Measurements from ENCODE around the gene RBL2.

RBL2 gene

DNA sequence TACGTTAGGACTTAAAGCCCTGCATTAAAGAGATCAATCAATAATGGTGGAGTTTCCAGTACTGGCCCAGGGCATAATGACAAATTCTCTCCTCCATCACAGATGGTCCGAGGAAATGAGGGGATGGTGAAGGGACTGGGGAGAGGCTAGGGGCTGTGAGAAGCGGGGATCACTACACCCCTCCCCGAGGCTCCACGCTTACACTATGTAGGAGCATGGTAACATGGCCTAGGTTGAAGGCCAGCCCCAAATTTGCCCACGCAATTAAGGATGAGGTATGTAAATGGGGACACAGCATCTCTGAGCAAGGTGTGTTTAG is 76.8 kb downstream of the RBL2 start:
- TF ChIP-seq ZNF174 (tag by site-specific recombination; IDR thresholded peaks at IDR 0.05) (no peak), ZNF600 (tag by site-specific recombination; IDR thresholded peaks at IDR 0.05) (no peak), ZNF26 (tag by site-specific recombination; IDR thresholded peaks at IDR 0.05) (no peak), SCRT1 (tag by site-specific recombination; IDR thresholded peaks at IDR 0.05; ENCODE audit: borderline replicate concordance) (no peak), ZSCAN23 (tag by site-specific recombination; IDR thresholded peaks at IDR 0.05) (no peak), ZNF639 (tag by site-specific recombination; IDR thresholded peaks at IDR 0.05) (no peak), GLI2 (tag by site-specific recombination; IDR thresholded peaks at IDR 0.05; ENCODE audit: borderline replicate concordance, low read depth) (no peak), ZNF521 (tag by site-specific recombination; IDR thresholded peaks at IDR 0.05) (no peak), OVOL3 (tag by site-specific recombination; IDR thresholded peaks at IDR 0.05) (no peak), ZNF24 (tag by site-specific recombination; IDR thresholded peaks at IDR 0.05) (no peak), BCL11A (tag by site-specific recombination; IDR thresholded peaks at IDR 0.05; ENCODE audit: low read depth) (no peak), ZNF692 (tag by site-specific recombination; IDR thresholded peaks at IDR 0.05) (no peak)
- TF ChIP-seq, protein P1, sequence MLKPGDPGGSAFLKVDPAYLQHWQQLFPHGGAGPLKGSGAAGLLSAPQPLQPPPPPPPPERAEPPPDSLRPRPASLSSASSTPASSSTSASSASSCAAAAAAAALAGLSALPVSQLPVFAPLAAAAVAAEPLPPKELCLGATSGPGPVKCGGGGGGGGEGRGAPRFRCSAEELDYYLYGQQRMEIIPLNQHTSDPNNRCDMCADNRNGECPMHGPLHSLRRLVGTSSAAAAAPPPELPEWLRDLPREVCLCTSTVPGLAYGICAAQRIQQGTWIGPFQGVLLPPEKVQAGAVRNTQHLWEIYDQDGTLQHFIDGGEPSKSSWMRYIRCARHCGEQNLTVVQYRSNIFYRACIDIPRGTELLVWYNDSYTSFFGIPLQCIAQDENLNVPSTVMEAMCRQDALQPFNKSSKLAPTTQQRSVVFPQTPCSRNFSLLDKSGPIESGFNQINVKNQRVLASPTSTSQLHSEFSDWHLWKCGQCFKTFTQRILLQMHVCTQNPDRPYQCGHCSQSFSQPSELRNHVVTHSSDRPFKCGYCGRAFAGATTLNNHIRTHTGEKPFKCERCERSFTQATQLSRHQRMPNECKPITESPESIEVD (tag by site-specific recombination; IDR thresholded peaks at IDR 0.05) = no peak
- TF ChIP-seq, protein P2, sequence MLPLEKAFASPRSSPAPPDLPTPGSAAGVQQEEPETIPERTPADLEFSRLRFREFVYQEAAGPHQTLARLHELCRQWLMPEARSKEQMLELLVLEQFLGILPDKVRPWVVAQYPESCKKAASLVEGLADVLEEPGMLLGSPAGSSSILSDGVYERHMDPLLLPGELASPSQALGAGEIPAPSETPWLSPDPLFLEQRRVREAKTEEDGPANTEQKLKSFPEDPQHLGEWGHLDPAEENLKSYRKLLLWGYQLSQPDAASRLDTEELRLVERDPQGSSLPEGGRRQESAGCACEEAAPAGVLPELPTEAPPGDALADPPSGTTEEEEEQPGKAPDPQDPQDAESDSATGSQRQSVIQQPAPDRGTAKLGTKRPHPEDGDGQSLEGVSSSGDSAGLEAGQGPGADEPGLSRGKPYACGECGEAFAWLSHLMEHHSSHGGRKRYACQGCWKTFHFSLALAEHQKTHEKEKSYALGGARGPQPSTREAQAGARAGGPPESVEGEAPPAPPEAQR (tag by site-specific recombination; IDR thresholded peaks at IDR 0.05) = no peak
- TF ChIP-seq, protein P3, sequence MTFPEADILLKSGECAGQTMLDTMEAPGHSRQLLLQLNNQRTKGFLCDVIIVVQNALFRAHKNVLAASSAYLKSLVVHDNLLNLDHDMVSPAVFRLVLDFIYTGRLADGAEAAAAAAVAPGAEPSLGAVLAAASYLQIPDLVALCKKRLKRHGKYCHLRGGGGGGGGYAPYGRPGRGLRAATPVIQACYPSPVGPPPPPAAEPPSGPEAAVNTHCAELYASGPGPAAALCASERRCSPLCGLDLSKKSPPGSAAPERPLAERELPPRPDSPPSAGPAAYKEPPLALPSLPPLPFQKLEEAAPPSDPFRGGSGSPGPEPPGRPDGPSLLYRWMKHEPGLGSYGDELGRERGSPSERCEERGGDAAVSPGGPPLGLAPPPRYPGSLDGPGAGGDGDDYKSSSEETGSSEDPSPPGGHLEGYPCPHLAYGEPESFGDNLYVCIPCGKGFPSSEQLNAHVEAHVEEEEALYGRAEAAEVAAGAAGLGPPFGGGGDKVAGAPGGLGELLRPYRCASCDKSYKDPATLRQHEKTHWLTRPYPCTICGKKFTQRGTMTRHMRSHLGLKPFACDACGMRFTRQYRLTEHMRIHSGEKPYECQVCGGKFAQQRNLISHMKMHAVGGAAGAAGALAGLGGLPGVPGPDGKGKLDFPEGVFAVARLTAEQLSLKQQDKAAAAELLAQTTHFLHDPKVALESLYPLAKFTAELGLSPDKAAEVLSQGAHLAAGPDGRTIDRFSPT (tag by site-specific recombination; IDR thresholded peaks at IDR 0.05) = no peak
- ChIA-PET CTCF (no interaction called here), POLR2A (no interaction called here)
- no peak overlapping the region for H3K4me3 ChIP-seq (ENCODE audit: low read depth, low read length)
- no peaks in the 10 kb centered on the region for H3K9me3 ChIP-seq (ENCODE audit: control insufficient read depth, insufficient read depth, low read depth, low read length)
- H3K27ac ChIP-seq (ENCODE audit: extremely low read depth, low read depth, low read length) = no peak overlapping the region
- H3K4me1 ChIP-seq (ENCODE audit: control insufficient read depth, insufficient read depth, low read length) = no peaks in the 10 kb centered on the region
- H3K36me3 ChIP-seq (ENCODE audit: control insufficient read depth in 2 of 2, insufficient read depth in 1 of 2, low read length in 2 of 2) = no peaks in the 10 kb centered on the region
